Measurements from ENCODE around the gene CKAP2L. TPM values are rescaled to one million over a fixed set of nuclear protein-coding genes. Genes with fewer than 3 reads are reported as not detected.

The CKAP2L gene
- total and polyA plus RNA-seq, 10 of the 15 experiments (the other 5 are each of a cell fraction or from before 2014, with no cell fraction given), result 10.5 to 37.4 (median 20.2) TPM

DNA sequence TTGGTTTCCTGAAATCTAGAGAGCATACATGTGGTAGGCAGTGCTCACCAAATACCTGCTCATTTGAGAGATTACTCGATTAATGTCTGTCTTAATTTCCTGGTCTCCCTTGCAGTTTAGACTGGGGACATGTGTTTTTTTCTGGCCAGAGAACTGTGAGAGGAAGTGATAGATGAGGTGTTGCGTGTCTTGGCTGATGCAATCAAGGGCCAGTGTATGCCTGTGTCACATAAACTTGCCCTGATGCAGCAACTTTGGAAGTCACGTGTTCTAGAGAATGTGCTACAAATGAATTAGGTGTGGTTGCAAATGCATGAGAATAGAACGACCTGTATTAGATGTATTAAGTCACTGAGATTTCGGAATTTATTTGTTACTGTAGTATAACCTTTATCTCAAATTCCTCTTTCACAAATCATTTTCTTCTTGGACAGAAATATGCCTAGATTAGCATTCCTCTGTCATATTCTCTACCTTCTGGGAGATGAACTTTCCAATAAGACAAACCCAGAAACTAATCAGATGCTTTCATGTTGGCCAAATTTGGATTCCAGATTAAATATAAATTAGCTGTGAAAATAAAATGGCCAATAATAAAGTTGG is 29.8 kb upstream of the CKAP2L start (continued):
- TF ChIP-seq, protein P1, sequence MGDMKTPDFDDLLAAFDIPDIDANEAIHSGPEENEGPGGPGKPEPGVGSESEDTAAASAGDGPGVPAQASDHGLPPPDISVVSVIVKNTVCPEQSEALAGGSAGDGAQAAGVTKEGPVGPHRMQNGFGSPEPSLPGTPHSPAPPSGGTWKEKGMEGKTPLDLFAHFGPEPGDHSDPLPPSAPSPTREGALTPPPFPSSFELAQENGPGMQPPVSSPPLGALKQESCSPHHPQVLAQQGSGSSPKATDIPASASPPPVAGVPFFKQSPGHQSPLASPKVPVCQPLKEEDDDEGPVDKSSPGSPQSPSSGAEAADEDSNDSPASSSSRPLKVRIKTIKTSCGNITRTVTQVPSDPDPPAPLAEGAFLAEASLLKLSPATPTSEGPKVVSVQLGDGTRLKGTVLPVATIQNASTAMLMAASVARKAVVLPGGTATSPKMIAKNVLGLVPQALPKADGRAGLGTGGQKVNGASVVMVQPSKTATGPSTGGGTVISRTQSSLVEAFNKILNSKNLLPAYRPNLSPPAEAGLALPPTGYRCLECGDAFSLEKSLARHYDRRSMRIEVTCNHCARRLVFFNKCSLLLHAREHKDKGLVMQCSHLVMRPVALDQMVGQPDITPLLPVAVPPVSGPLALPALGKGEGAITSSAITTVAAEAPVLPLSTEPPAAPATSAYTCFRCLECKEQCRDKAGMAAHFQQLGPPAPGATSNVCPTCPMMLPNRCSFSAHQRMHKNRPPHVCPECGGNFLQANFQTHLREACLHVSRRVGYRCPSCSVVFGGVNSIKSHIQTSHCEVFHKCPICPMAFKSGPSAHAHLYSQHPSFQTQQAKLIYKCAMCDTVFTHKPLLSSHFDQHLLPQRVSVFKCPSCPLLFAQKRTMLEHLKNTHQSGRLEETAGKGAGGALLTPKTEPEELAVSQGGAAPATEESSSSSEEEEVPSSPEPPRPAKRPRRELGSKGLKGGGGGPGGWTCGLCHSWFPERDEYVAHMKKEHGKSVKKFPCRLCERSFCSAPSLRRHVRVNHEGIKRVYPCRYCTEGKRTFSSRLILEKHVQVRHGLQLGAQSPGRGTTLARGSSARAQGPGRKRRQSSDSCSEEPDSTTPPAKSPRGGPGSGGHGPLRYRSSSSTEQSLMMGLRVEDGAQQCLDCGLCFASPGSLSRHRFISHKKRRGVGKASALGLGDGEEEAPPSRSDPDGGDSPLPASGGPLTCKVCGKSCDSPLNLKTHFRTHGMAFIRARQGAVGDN (IDR thresholded peaks at IDR 0.05), result no peak
- TF ChIP-seq, protein P2, sequence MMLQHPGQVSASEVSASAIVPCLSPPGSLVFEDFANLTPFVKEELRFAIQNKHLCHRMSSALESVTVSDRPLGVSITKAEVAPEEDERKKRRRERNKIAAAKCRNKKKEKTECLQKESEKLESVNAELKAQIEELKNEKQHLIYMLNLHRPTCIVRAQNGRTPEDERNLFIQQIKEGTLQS (IDR thresholded peaks at IDR 0.05; ENCODE audit: borderline replicate concordance, extremely low read depth, low read depth, low read length), result 0 out of 2 replicates have a peak, but pooled peaks have one; percentile 33
- TF ChIP-seq, protein P3, sequence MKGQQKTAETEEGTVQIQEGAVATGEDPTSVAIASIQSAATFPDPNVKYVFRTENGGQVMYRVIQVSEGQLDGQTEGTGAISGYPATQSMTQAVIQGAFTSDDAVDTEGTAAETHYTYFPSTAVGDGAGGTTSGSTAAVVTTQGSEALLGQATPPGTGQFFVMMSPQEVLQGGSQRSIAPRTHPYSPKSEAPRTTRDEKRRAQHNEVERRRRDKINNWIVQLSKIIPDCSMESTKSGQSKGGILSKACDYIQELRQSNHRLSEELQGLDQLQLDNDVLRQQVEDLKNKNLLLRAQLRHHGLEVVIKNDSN (IDR thresholded peaks at IDR 0.05; ENCODE audit: borderline replicate concordance, extremely low read length, insufficient read depth, low read depth, low read length), result peak; percentile 49
- no peak for TF ChIP-seq MTA2 (IDR thresholded peaks at IDR 0.05; ENCODE audit: low read depth)
- no peak for TF ChIP-seq ZZZ3 (IDR thresholded peaks at IDR 0.05; ENCODE audit: control insufficient read depth, insufficient read length, low read depth)
- TF ChIP-seq NR2C2 (IDR thresholded peaks at IDR 0.05; ENCODE audit: borderline replicate concordance, control insufficient read depth, insufficient read length, low read depth), result no peak
- TF ChIP-seq, protein P4, sequence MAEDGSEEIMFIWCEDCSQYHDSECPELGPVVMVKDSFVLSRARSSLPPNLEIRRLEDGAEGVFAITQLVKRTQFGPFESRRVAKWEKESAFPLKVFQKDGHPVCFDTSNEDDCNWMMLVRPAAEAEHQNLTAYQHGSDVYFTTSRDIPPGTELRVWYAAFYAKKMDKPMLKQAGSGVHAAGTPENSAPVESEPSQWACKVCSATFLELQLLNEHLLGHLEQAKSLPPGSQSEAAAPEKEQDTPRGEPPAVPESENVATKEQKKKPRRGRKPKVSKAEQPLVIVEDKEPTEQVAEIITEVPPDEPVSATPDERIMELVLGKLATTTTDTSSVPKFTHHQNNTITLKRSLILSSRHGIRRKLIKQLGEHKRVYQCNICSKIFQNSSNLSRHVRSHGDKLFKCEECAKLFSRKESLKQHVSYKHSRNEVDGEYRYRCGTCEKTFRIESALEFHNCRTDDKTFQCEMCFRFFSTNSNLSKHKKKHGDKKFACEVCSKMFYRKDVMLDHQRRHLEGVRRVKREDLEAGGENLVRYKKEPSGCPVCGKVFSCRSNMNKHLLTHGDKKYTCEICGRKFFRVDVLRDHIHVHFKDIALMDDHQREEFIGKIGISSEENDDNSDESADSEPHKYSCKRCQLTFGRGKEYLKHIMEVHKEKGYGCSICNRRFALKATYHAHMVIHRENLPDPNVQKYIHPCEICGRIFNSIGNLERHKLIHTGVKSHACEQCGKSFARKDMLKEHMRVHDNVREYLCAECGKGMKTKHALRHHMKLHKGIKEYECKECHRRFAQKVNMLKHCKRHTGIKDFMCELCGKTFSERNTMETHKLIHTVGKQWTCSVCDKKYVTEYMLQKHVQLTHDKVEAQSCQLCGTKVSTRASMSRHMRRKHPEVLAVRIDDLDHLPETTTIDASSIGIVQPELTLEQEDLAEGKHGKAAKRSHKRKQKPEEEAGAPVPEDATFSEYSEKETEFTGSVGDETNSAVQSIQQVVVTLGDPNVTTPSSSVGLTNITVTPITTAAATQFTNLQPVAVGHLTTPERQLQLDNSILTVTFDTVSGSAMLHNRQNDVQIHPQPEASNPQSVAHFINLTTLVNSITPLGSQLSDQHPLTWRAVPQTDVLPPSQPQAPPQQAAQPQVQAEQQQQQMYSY (CRISPR knock-in tag; IDR thresholded peaks at IDR 0.05), result no peak
- TF ChIP-seq POLR2A (IDR thresholded peaks at IDR 0.05; ENCODE audit: low read depth, low read length), result no peak
- TF ChIP-seq BRCA1 (IDR thresholded peaks at IDR 0.05; ENCODE audit: low read depth, low read length), result no peak
- no peak for TF ChIP-seq DPF2 (IDR thresholded peaks at IDR 0.05)
- no peak for TF ChIP-seq IRF4 (IDR thresholded peaks at IDR 0.05; ENCODE audit: low read depth, low read length)
- TF ChIP-seq RAD21 (IDR thresholded peaks at IDR 0.05; ENCODE audit: insufficient read depth, low read depth, low read length), result no peak
- no peak for TF ChIP-seq NFXL1 (IDR thresholded peaks at IDR 0.05; ENCODE audit: borderline replicate concordance)
- no peak for TF ChIP-seq PAX8 (IDR thresholded peaks at IDR 0.05)
- TF ChIP-seq SREBF2 (IDR thresholded peaks at IDR 0.05; ENCODE audit: low read length), result no peak
- no peak for TF ChIP-seq EP300 (IDR thresholded peaks at IDR 0.05; ENCODE audit: borderline replicate concordance in 1 of 2, control insufficient read depth in 1 of 2, low read depth in 2 of 2, low read length in 2 of 2)
- no peak for TF ChIP-seq NR2F1 (conservative IDR thresholded peaks at IDR 0.05)
- TF ChIP-seq, protein P5, sequence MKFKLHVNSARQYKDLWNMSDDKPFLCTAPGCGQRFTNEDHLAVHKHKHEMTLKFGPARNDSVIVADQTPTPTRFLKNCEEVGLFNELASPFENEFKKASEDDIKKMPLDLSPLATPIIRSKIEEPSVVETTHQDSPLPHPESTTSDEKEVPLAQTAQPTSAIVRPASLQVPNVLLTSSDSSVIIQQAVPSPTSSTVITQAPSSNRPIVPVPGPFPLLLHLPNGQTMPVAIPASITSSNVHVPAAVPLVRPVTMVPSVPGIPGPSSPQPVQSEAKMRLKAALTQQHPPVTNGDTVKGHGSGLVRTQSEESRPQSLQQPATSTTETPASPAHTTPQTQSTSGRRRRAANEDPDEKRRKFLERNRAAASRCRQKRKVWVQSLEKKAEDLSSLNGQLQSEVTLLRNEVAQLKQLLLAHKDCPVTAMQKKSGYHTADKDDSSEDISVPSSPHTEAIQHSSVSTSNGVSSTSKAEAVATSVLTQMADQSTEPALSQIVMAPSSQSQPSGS (IDR thresholded peaks at IDR 0.05; ENCODE audit: low read length), result peak; percentile 15; the same call in 1 of the 2 replicates
- TF ChIP-seq BACH1 (IDR thresholded peaks at IDR 0.05; ENCODE audit: borderline replicate concordance), result no peak
- no peak for TF ChIP-seq EGR1 (IDR thresholded peaks at IDR 0.05; ENCODE audit: borderline replicate concordance in 1 of 2, low read depth in 2 of 2, low read length in 2 of 2)
